ENCODE data around the gene SLC16A7. TPM values are rescaled to one million over a fixed set of nuclear protein-coding genes. Genes with fewer than 3 reads are reported as not detected.
A peak's percentile ranks its signal among the peaks of the same experiment; 100 is the strongest.
"Not testable (repeated sequence)": the region's sequence is repeated elsewhere in the genome, so short reads cannot be mapped to it uniquely, and the experiment has no call there.

Gene SLC16A7
- 5.8 and 12.5 TPM in 2 replicates for total RNA-seq (2014; rRNA removed; shearing (Covaris generic); ENCODE audit: low replicate concordance)

- in situ Hi-C loops (cut with HindIII; ENCODE audit: low pct_unique_long_range_greater_than_20kb, low sequenced_read_pairs) = no loop called here
- peak; percentile 94 for DNase-seq (ENCODE audit: low read depth)
Measured at GRCh38 chr12:59595883-59596540, at the start of gene SLC16A7. TSS of gene SLC16A7 (plus strand) at chr12:59596029. CDS start at chr12:59704802, 108,773 bp downstream.

- DNase-seq (ENCODE audit: low read depth) = no peak
- in situ Hi-C loops (cut with HindIII; ENCODE audit: low pct_unique_long_range_greater_than_20kb, low sequenced_read_pairs) = no loop called here
Measured at GRCh38 chr12:59548930-59549329, 46.9 kb upstream of the SLC16A7 start.

GRCh38 chr12:59559696-59560095 is 36.1 kb upstream of the SLC16A7 start:
- in situ Hi-C loops (cut with HindIII; ENCODE audit: low pct_unique_long_range_greater_than_20kb, low sequenced_read_pairs) = no loop called here
- no peak for DNase-seq (ENCODE audit: low read depth)

GRCh38 chr12:59570145-59570544 is 25.7 kb upstream of the SLC16A7 start:
- in situ Hi-C loops (cut with HindIII; ENCODE audit: low pct_unique_long_range_greater_than_20kb, low sequenced_read_pairs) = no loop called here
- peak; percentile 89 for DNase-seq (ENCODE audit: low read depth)

- in situ Hi-C loops (cut with HindIII; ENCODE audit: low pct_unique_long_range_greater_than_20kb, low sequenced_read_pairs) = no loop called here
- DNase-seq (ENCODE audit: low read depth) = no peak
Measured at GRCh38 chr12:59574406-59574805, 21.4 kb upstream of the SLC16A7 start.

- in situ Hi-C loops (cut with HindIII; ENCODE audit: low pct_unique_long_range_greater_than_20kb, low sequenced_read_pairs) = no loop called here
- DNase-seq (ENCODE audit: low read depth) = no peak
Measured at GRCh38 chr12:59575826-59576225, 20.0 kb upstream of the SLC16A7 start.

- DNase-seq (ENCODE audit: low read depth) = no peak
- in situ Hi-C loops (cut with HindIII; ENCODE audit: low pct_unique_long_range_greater_than_20kb, low sequenced_read_pairs) = no loop called here
Measured at GRCh38 chr12:59578254-59578653, 17.6 kb upstream of the SLC16A7 start.

- in situ Hi-C loops (cut with HindIII; ENCODE audit: low pct_unique_long_range_greater_than_20kb, low sequenced_read_pairs) = no loop called here
- no peak for DNase-seq (ENCODE audit: low read depth)
Measured at GRCh38 chr12:59579631-59580030, 16.2 kb upstream of the SLC16A7 start.

GRCh38 chr12:59580050-59580449 is 15.8 kb upstream of the SLC16A7 start:
- DNase-seq (ENCODE audit: low read depth) = no peak

GRCh38 chr12:59583003-59583712 is 12.7 kb upstream of the SLC16A7 start:
- in situ Hi-C loops (cut with HindIII; ENCODE audit: low pct_unique_long_range_greater_than_20kb, low sequenced_read_pairs) = no loop called here
- no peak for DNase-seq (ENCODE audit: low read depth)

More at GRCh38 chr12:59580050-59580449, 15.8 kb upstream of the SLC16A7 start:
- in situ Hi-C loops (cut with HindIII; ENCODE audit: low pct_unique_long_range_greater_than_20kb, low sequenced_read_pairs) = no loop called here

- in situ Hi-C loops (cut with HindIII; ENCODE audit: low pct_unique_long_range_greater_than_20kb, low sequenced_read_pairs) = no loop called here
- no peak for DNase-seq (ENCODE audit: low read depth)
Measured at GRCh38 chr12:59587710-59588109, 8.1 kb upstream of the SLC16A7 start.

- no peak for DNase-seq (ENCODE audit: low read depth)
- in situ Hi-C loops (cut with HindIII; ENCODE audit: low pct_unique_long_range_greater_than_20kb, low sequenced_read_pairs) = no loop called here
Measured at GRCh38 chr12:59593761-59594160, 2.1 kb upstream of the SLC16A7 start.

GRCh38 chr12:59594943-59595500 is 807 bp upstream of the SLC16A7 start:
- DNase-seq (ENCODE audit: low read depth) = no peak
- in situ Hi-C loops (cut with HindIII; ENCODE audit: low pct_unique_long_range_greater_than_20kb, low sequenced_read_pairs) = no loop called here

GRCh38 chr12:59595565-59595882 is 305 bp upstream of the SLC16A7 start:
- DNase-seq (ENCODE audit: low read depth) = no peak
- in situ Hi-C loops (cut with HindIII; ENCODE audit: low pct_unique_long_range_greater_than_20kb, low sequenced_read_pairs) = no loop called here

- in situ Hi-C loops (cut with HindIII; ENCODE audit: low pct_unique_long_range_greater_than_20kb, low sequenced_read_pairs) = no loop called here
- peak; percentile 89 for DNase-seq (ENCODE audit: low read depth)
Measured at GRCh38 chr12:59597385-59597781, 1.6 kb downstream of the SLC16A7 start.

- in situ Hi-C loops (cut with HindIII; ENCODE audit: low pct_unique_long_range_greater_than_20kb, low sequenced_read_pairs) = no loop called here
- no peak for DNase-seq (ENCODE audit: low read depth)
Measured at GRCh38 chr12:59600171-59600570, 4.3 kb downstream of the SLC16A7 start.

GRCh38 chr12:59603754-59604153 is 7.9 kb downstream of the SLC16A7 start:
- DNase-seq (ENCODE audit: low read depth) = no peak
- in situ Hi-C loops (cut with HindIII; ENCODE audit: low pct_unique_long_range_greater_than_20kb, low sequenced_read_pairs) = no loop called here

GRCh38 chr12:59612823-59613434 is 17.1 kb downstream of the SLC16A7 start:
- in situ Hi-C loops (cut with HindIII; ENCODE audit: low pct_unique_long_range_greater_than_20kb, low sequenced_read_pairs); DNase-seq (ENCODE audit: low read depth): not testable (repeated sequence)
